Nucleus accumbens (tissue), 56 donors: ENCODE measurements around the gene CCDC149.

ENCODE experiments used
- DNase-seq, 56 donors: peaks; one replicate each; lab custom pipeline; 2025; lab: John Stamatoyannopoulos, UW

CCDC149 gene

DNA sequence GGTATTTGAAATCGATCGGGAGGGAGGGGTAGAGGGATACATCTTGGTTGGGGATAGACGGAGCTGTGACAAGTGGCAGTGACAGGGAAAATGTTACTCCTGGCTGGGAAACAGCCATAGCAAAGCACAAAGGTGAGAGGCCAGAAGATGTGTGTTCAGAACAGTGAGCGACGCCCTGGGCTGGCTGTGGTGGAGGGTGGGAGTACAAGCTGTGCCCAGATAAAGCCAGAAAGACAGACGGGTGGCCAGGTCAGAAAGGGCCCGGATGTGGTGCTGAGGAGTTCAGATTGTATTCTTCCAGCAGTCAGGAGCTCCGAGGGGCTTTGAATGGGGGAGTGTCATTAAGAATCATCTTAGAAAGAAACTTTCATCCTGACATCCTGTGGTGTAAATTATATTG, 27.9 kb downstream of the CCDC149 start:
- DNase-seq, result peak in 1 of 56 donors; percentile 31

DNA sequence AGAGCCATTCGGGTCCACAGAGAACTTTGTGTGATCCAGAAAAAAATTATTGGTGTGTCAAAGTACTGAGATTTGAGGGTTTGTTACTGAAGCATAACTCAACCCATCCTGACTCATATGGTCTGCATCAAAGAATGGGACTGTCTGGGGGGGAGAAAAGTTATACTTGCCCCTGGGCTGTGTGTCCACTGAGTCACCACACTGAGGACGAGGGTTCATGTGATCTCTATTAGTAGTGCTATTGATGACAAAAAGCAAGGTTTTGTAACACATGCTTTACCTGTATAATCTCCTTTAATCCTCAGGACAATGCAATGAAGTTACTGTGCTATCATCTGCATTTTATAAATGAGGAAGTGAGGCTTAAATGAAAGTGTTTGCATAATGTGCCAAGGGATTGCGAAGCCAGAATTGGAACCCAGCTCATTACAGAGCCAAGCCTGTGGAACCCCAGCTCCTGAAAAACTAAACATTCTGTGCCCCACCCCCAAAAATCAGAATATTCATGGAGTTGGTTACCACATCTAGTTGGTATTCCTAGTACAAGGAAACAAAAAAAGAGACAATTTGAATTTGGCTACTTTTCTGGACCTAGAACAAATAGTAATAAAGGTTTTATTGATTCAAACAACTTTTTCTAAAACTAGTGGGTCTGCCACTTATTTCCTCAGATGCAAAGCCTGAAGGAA, 31.2 kb downstream of the CCDC149 start:
- no peak for DNase-seq

DNA sequence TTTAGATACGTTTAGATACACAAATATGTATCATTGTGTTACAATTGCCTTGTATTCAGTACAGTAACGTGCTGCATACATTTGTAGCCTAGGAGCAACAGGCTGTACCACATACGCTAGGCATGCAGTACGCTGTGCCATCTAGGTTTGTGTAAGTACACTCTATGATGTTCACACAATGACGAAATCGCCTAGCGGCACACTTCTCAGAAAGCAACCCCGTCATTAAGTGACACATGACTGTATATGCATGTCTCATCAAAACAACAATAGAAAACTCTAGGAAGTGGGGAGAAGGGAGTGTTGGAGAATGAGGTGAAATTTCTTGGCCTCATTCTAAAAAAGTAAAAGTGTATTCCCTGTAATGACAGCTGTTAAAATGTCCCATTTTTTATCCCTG, 32.7 kb downstream of the CCDC149 start:
- no peak for DNase-seq

DNA sequence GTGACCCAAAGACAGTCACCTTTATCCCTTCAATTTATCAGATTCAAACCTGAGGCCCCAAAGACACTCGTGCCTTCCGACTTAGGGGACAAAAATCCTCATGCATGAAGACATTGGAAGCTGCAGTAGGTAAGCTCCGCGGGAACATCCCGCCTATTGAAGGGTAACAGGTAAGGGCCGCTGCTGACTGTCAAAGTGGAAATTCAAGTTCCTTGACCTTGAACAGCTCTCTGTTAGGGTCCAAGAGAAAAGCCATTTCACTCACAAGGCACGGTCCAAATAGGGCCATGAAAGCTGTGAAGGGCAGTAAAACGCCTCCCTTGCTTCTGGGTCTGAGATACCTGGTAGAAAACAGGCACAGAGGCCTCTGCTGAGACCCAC, 34.2 kb downstream of the CCDC149 start:
- DNase-seq, result no peak

DNA sequence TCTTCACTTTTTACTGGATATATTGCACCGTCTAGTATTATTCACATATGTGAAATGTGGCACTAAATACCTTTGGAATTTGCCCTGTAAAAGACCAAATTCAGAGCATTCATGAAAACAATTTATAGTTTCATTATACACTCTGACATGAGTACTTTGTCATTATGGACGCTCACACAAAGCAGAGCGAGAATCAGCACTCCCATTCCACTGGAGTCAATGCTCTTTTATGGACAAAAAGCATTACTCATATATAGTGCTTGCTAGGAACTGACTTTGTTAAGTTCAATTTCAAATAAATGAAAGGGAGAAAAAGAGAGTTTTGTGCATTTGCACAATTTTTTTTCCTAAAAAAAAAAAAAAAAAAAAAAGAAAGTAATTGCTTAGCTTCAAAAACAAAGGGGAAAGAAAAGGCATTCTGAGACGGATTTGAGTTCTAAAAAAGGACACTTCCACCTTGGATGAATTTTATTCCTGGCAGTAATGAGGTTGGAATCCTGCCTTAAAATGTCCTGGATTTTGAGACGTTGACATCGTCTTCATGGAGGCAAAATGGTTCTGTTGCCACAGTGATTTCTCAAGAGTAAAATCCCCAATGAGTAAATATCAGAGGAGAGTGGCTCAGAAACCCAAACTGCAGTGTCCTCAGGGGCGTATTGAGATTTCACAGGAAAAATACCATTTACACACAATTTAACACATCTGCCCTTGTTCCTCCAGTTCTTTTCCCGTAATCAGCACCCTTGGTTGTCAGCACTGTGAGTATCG, 34.8 kb downstream of the CCDC149 start:
- no peak for DNase-seq

DNA sequence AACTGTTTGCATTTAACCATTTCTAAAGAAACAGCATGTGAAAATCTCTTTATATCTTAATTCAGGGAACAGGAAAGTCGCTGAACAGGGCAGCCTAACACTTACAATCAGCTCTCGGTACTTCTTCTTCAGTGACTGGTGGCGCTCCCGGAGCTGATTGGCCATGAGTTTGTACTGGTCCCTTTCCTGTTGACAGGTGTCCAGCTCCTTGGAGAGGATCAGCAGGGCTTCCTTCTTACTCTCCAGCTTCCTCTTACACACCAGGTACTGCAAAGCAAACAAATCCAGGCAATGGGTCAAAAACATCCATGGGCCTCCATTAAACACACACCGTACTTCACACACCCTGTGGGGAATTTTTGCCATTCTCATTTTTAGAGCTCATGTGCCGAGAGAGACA, 36.4 kb downstream of the CCDC149 start:
- no peak for DNase-seq

DNA sequence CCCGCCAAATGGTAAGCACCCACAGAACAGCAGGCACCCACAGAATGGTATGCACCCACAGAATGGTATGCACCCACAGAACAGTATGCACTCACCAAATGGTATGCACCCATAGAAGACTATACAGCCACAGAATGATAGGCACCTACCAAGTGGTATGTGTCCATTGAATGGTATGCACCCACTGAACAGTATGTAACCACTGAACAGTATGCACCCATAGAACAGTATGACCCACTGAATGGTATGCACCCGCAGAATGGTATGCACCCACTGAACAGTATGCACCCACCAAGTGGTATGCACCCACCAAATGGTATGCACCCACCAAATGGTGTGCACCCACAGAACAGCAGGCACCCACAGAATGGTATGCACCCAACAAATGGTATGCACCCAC, 40.1 kb downstream of the CCDC149 start:
- DNase-seq, result no peak

DNA sequence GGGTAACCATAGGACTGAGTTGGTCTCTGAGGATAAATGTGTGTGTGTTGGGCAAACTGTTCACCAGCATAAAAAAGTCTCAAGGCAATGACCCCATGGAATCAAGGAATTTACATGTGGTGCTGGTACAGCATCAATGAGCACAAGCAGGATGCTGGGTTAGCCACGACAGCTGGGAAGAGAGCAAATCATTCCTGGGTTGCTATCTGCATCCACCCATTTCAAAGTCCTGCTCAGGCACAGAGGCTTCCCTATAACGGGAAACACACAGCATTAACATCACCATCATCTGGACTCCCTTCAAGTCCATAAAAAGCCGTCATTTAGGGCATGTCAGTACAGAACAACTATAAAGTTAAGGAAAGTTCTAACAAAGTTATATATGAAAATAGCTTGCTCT, 41.6 kb downstream of the CCDC149 start:
- no peak for DNase-seq

DNA sequence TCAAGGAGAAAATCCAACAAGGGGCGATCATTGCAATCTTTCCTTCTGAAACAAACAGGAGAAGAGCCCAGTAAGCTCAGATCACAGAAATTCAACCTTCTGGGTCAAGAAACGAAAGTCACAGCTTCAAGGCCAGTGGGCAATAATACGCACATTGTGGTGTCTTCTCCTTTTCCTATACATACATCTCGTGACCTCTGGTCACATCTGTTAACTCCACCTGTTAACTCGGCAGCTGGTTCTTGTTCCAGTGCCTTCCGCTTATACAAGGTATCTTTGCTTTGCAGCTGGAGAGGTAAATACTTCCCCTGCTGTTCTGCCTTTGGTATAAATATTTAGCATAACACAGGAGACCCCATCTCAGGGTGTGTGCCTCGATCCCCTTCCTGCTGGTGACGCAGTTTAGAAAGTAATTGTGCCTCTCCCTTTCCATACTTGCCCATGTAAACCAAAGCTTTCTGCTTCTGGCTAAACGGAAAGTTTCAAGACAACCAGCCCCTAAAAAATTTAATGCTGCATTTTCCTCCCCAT, 45.0 kb downstream of the CCDC149 start:
- DNase-seq, result no peak

DNA sequence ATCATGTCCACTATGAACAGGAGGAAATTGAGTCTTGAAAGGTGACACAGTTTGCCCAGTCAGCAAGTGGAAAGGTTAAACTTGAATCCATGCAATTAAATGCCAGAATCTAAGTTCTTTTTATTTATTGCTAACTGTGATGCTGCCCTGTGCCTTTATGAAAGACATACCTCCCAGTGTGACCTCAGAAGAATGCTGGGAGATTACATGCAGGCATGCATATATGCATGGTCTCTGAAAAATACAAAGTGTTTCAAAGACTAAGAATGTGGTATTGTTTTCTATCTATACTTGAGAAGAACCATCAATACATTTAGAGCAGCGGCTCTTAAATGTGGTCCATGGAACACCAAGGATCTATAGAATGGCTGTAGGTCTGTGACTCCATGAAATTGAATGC, 45.6 kb downstream of the CCDC149 start:
- no peak for DNase-seq

DNA sequence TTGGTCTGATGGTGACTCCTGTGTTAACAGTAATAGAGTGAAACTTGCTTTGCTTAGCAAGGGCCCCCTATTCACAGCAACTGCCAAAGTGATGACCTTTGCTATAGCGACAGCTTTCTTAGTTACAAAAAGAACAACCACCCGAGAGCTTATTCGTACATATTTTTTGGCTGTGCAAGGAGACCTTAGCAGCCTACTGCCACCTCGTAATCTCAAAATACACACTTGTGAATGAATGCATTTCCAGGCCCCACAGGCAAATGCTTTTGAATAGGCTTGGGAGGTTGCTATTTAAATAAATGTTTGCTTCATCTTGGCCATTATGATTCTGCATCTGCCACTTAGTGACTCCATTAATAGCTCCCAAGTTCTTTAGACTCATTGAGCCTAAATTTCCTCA, 47.4 kb downstream of the CCDC149 start:
- no peak for DNase-seq

DNA sequence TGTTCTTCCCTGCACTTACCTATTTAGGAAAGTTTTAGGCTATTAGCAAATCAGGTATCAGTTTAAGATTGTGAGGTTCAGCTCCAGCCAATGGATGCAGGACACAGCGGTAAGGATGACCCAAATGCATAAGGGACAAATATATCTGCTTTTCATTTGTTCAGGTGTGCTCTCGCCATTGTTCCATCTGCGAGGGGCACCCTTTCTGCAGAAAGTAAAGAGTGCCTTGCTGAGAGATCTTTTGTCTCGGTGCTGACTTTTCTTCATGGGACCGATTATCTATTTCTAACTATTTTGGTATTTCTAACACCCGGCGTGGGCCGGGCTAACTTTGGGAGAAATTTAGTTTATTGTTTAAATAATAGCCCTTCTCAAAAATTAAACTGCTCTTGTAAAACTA, 49.0 kb downstream of the CCDC149 start:
- DNase-seq, result no peak

DNA sequence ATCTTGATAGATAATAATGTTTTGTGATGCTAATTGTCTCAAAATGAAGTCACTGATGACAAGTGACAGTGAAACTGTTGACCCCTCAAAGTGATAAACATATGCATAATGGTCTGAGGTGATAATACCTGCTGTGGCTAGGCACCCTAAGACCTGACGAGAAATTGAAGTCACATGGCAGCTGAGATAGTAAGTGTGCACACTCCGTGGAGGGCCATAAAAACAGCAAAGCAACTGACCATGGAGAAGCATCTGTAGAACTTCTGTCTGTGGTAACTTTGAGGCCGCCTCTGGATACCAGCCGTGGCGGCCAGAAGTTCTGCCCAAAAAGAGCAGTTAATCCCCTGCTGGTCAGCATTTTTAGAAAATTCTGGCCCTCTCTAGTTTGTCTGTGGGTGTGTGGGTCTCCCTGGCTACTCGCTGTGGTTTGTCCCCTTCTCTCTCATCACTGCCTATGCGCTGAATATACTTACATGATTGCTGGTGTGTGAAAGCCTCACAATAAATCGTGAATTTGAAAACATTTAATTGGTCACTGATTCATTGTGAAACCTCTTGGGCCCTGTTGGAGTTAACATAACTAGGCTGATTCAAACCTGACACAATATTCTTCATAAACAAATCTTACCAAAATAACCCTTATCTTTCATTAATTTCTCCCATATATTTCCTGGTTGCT, 50.6 kb downstream of the CCDC149 start:
- DNase-seq, result no peak

DNA sequence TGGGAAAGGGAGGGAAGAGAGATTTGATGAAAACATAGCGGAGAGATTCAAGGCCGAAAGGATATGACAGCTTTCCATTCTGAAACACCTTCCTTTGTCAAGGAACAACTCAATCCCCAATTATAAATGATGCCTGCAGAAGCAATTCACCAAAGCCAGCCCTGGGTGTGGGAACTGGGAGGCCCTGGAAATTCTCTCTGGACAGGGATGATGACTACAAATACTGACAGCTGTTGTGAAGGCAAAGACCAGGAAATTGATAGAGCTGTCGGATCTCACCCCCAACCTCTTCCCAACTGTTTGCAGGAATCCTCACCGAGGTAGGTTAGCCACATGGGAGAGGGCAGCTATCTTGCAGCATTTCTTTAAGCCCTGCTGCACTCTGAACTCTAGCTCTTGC, 54.3 kb downstream of the CCDC149 start:
- DNase-seq, result no peak

DNA sequence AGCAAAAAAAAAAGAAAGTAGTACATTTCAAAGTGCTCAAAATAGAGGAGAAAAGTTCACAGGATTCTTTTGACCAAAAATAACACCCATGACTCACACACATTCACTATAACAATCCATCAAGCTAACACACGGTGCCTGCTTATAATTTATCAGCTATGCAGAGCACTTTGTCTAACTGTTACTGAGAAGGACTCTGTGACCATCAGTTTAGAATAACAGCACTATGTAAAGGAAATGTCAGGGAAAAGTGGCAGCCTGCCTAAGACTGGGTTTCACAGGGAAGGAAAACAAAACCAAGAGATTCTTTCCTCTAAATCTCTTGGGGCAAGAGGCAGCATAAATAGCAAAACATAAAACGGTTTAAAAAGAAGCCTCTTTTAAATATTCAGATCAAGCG, 54.8 kb downstream of the CCDC149 start:
- DNase-seq, result peak in 1 of 56 donors; percentile 11

DNA sequence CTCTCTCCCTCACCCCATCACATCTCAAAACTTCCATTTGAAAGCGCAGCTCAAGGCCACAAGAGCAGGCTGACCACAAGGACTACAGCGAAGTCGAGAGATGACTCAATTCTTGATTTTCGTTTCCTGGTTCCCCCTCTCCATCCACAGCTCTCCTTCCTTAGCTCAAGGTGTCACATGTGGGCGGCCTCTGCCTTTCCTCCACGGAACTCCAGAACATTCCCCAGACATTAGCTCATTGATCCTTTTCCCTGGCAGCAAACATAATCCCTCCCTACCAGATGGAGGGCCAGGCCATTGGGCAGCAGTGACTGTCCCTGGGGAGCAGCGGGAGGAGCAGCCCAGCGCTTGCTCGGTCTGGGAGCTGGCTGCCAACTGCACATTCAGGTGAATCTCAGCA, 56.3 kb downstream of the CCDC149 start:
- DNase-seq, result no peak

DNA sequence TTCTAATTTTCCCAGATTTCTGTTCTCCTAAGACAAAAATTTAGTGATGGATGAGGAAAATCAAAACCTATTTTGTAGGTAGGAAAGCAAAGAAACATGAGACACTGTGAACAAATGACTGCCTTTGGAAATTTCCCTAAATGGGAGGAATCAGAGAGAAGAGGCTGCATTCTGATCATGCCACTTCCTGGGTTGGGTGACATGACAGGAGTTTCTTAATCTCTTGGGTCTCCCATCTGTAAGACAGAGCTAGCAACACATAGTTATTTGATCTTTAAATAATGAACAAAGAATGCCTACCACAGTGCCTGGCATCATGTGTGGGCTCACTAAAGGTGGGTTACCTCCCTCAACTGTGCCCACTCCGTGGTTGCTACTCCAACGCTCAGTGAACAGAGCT, 57.1 kb downstream of the CCDC149 start:
- DNase-seq, result no peak

DNA sequence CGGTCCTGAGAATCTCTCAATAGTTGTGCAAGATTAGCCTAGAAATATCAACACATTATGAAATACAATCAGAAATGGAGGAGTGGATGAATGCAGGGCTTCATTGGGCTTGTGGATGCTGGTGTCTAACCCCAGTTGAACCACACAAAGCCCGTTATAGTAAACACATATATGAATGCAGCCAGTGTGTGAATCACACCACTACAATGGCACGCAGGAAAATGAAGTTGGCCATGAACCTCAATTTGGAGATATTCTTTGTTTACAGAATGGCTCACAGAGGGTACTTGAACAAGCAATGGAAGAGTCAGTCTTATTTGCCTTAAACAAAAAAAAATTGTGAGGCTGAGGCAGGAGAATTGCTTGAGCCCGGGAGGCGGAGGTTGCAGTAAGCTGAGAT, 59.7 kb downstream of the CCDC149 start:
- DNase-seq, result peak in 2 of 56 donors; percentile 12 to 18

DNA sequence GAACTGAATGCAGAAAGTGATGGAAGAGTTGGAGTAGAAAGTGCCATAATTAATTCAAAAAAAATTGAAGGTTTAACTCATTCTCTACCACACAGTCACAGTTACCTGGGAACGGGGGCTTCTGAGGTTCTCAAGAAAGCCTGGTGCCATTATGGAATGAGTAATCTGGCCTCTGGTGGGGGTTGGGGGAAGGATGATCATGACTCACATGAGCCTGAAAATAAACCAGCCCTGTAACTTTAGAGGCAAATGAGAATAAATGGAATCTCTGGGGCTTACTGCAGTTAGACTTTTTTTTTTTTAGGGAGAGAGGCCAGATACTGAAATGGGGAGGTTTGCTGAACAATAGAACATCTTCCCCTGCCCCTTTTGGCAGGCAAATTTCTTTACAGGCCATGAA, 62.2 kb downstream of the CCDC149 start:
- peak in 18 of 56 donors; percentile 5 to 70 (median 24) for DNase-seq

DNA sequence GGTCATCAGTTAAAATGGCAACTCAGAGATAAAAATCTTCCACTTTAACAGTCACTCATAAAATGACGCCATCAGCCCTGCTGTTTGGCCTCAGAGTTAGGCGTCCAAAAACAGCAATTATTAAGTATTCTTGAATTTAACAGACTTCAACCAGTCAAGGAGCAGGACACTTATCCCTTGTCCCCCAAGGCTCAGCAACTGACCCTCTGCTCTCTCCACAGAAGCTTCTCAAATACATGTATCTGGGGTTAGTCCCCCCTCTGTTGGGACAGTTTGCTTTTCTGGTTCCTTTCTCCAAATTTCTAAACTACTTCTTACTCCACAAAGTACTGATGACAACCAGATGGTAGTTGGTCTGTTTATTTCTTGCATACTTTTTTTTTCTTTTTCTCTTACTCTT, 63.1 kb downstream of the CCDC149 start:
- no peak for DNase-seq

DNA sequence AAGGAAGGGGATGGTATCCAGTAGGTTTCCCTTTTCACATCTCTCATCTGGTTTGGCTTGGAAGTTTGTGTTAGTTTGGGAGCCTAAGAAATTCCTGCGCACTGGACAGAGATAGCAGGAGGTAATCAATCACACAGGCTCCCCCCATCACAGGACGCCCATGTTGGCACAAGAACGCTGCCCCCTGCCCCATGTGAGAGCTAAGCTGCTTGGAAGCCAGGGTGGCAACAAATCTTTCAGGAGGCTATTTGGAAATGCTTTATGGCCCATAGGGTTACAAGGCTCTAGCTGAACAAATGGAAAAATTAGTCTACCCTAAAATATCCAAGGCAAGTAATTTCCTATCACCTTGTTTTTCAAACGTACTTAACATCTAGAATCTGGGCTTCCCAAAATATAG, 63.5 kb downstream of the CCDC149 start:
- DNase-seq, result no peak

DNA sequence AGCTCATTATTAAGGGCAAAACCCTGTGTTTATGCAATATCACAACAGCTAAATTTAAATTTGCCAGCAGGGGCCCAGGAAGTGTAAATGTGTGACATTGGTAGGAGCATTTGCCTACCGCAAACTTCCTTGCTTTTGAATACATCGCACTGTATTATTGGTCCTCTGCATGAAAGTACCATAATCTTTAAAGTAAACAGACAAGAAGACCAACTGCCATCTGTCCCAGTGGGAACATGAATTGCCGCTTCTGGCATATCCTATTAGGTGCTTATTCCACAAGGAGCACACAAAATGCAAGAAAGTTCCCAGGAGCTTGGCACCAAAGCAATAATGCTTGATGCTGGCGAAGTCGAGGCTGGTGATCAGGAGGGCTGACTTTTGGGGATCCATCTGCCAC, 66.1 kb downstream of the CCDC149 start:
- DNase-seq, result no peak
